ENCODE measurements around the gene GFOD2. TPM values are rescaled to one million over a fixed set of nuclear protein-coding genes. Genes with fewer than 3 reads are reported as not detected.

The GFOD2 gene
- polyA plus RNA-seq, 1 donor = 6.4 TPM

DNA sequence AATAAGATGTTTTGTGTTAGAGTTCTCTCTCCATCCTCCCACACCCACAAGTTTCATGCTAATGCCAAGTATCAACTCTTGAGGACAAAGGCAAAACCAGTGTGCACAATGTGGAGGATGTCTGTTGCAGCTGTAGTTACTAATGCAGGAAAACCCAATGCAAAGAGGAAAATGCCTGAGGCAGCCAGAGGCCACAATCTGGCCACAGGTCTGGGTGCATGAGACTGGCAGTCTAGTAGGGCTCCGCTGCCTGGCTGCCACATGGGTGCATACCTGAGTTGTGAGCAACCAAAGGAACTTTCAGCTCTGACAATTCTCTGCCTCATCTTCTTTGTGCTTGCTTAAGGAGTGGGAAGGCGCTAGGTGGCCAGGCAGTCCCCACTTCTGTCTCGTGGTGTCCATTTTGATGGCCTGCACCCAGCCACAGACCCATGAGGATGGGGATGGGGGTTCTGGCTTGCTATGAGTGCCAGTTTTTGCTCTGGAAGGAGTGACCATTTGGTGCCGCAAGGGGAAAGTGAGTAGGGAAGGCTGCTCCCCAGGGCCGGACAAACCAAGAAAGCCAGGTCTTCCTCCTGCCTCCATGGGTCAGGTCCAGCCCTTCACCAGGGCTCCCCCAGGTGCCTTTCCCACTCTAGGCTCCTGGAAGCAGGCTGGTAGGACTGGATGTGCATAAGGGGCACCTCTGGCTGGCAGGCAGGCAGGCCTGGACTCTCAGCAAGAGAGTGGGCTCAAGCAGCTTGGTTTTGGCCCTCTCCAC lies 4.2 kb upstream of the GFOD2 start:
- WGBS (ENCODE audit: insufficient coverage, low lambda C conversion rate) = no CpG with 5 or more reads among the region's 5 CpGs
- H3K4me3 ChIP-seq (ENCODE audit: low read length) = no peak overlapping the region
- peaks cover 15% of the 10 kb centered on the region for H3K27me3 ChIP-seq (ENCODE audit: control insufficient read depth, insufficient read depth, low read length)
- peaks cover 7% of the 10 kb centered on the region for H3K4me1 ChIP-seq (ENCODE audit: control insufficient read depth, insufficient read depth, low read length)
- no peak overlapping the region for H3K27ac ChIP-seq (ENCODE audit: low read length)
- DNase-seq = no peak
- peaks cover 40% of the 10 kb centered on the region for H3K36me3 ChIP-seq (ENCODE audit: control insufficient read depth, insufficient read depth, low read length)
- no peaks in the 10 kb centered on the region for H3K9me3 ChIP-seq (ENCODE audit: control insufficient read depth, low read depth, low read length)

DNA sequence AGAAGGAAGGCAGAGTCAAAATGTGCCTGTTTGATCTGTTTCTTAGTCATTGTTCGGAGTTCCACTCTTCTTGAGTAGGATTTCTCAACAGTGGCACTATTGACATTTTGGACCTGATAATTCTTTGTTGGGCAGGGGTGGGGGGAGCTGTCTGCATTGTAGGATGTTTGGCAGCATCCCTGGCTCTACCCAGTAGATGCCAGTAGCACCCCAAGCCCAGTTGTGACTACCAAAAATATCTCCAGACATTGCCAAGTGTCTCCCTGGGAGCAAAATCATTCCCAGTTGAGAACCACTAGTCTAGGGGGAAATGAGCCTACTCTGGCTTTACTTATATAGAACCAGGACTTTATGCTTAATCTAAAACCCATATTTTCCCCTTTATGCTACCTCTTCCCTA lies 1.1 kb upstream of the GFOD2 start:
- H3K27ac ChIP-seq (ENCODE audit: low read length) = no peak overlapping the region
- peaks cover 14% of the 10 kb centered on the region for H3K4me1 ChIP-seq (ENCODE audit: control insufficient read depth, insufficient read depth, low read length)
- H3K4me3 ChIP-seq (ENCODE audit: low read length) = no peak overlapping the region
- no peak for DNase-seq
- H3K36me3 ChIP-seq (ENCODE audit: control insufficient read depth, insufficient read depth, low read length) = peaks cover 12% of the 10 kb centered on the region
- no CpG with 5 or more reads among the region's 1 CpG for WGBS (ENCODE audit: insufficient coverage, low lambda C conversion rate)
- H3K27me3 ChIP-seq (ENCODE audit: control insufficient read depth, insufficient read depth, low read length) = peaks cover 25% of the 10 kb centered on the region
- no peaks in the 10 kb centered on the region for H3K9me3 ChIP-seq (ENCODE audit: control insufficient read depth, low read depth, low read length)

DNA sequence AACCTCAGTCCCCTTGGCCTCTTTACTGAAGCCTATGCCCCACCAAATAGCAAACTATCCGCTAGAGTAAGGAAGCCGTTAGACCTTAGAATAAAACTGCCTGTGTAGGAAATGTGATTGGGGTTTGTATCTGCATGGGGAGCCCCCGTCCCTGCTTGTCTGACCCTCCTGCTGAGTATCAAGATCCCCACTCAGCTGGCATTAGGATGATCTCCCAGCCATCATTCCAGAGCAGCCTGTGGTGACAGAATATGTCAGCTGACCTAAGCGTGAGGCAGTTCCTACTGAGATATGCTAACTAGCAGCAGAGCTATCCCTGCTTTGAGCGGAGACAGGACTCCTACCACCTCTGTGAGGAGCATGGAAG lies 645 bp upstream of the GFOD2 start:
- peak in 1 of 2 donors; percentile 43 for DNase-seq
- H3K4me1 ChIP-seq (ENCODE audit: control insufficient read depth, insufficient read depth, low read length) = peaks cover 14% of the 10 kb centered on the region
- no CpG with 5 or more reads among the region's 5 CpGs for WGBS (ENCODE audit: insufficient coverage, low lambda C conversion rate)
- peak overlapping the region; percentile 54 for H3K4me3 ChIP-seq (ENCODE audit: low read length)
- peaks cover 9% of the 10 kb centered on the region for H3K36me3 ChIP-seq (ENCODE audit: control insufficient read depth, insufficient read depth, low read length)
- H3K27me3 ChIP-seq (ENCODE audit: control insufficient read depth, insufficient read depth, low read length) = peaks cover 30% of the 10 kb centered on the region
- H3K9me3 ChIP-seq (ENCODE audit: control insufficient read depth, low read depth, low read length) = no peaks in the 10 kb centered on the region
- peak overlapping the region; percentile 27 for H3K27ac ChIP-seq (ENCODE audit: low read length)

DNA sequence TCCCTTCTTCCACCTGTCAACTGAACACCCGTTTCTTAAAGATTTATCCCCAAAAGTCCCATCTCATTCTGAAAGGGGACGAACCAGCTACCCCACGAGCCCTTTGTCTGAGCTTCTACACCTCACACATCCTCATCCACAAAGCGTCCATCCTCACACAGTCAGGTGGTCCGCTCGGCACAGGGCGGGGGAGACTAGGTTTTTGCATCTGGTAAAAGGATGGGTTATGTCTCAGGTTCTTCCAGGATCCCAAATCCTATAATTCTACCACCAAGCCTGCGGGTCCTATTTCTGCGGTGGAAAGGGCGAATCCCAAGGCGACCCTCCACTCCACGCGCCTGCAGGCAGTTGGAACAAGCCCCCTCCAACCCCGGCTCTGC lies 458 bp downstream of the GFOD2 start:
- H3K36me3 ChIP-seq (ENCODE audit: control insufficient read depth, insufficient read depth, low read length) = peaks cover 3% of the 10 kb centered on the region
- WGBS (ENCODE audit: insufficient coverage, low lambda C conversion rate) = no CpG with 5 or more reads among the region's 14 CpGs
- no peak for DNase-seq
- peaks cover 14% of the 10 kb centered on the region for H3K4me1 ChIP-seq (ENCODE audit: control insufficient read depth, insufficient read depth, low read length)
- H3K27ac ChIP-seq (ENCODE audit: low read length) = no peak overlapping the region
- H3K9me3 ChIP-seq (ENCODE audit: control insufficient read depth, low read depth, low read length) = no peaks in the 10 kb centered on the region
- H3K4me3 ChIP-seq (ENCODE audit: low read length) = peak overlapping the region; percentile 54
- H3K27me3 ChIP-seq (ENCODE audit: control insufficient read depth, insufficient read depth, low read length) = peaks cover 41% of the 10 kb centered on the region

DNA sequence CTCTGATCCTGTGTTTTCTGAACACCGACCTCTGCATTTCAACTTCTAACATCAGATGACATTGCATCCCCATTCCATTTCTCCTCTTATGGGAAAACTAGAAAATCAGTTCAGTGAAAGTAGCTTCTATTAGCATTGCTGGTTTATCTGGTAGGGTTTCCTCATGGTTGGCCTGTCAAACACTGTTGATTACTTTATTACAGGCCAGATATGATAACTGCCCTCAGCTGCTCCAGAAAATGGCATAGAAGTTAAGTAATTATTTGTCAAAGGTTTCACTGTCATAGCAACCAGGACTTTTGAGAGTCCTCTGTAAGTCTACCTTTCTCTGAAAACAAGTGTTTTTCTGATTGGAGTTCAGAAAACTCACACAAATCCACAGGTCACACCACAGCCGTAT lies 3.0 kb downstream of the GFOD2 start:
- peaks cover 14% of the 10 kb centered on the region for H3K4me1 ChIP-seq (ENCODE audit: control insufficient read depth, insufficient read depth, low read length)
- H3K27me3 ChIP-seq (ENCODE audit: control insufficient read depth, insufficient read depth, low read length) = peaks cover 58% of the 10 kb centered on the region
- no peak overlapping the region for H3K4me3 ChIP-seq (ENCODE audit: low read length)
- H3K27ac ChIP-seq (ENCODE audit: low read length) = no peak overlapping the region
- H3K9me3 ChIP-seq (ENCODE audit: control insufficient read depth, low read depth, low read length) = no peaks in the 10 kb centered on the region
- 0% methylated on average over 1 of the region's 2 CpGs for WGBS (ENCODE audit: insufficient coverage, low lambda C conversion rate)
- H3K36me3 ChIP-seq (ENCODE audit: control insufficient read depth, insufficient read depth, low read length) = no peaks in the 10 kb centered on the region
- DNase-seq = peak; percentile 62 to 84

GRCh38 chr16:67714522-67714921 lies 4.6 kb downstream of the GFOD2 start:
- peaks cover 7% of the 10 kb centered on the region for H3K4me1 ChIP-seq (ENCODE audit: control insufficient read depth, insufficient read depth, low read length)
- H3K9me3 ChIP-seq (ENCODE audit: control insufficient read depth, low read depth, low read length) = no peaks in the 10 kb centered on the region
- no peak overlapping the region for H3K27ac ChIP-seq (ENCODE audit: low read length)
- H3K36me3 ChIP-seq (ENCODE audit: control insufficient read depth, insufficient read depth, low read length) = no peaks in the 10 kb centered on the region
- no peak for DNase-seq
- no peak overlapping the region for H3K4me3 ChIP-seq (ENCODE audit: low read length)
- H3K27me3 ChIP-seq (ENCODE audit: control insufficient read depth, insufficient read depth, low read length) = peaks cover 64% of the 10 kb centered on the region
- WGBS (ENCODE audit: insufficient coverage, low lambda C conversion rate) = no CpG with 5 or more reads among the region's 1 CpG

- Histone ChIP-seq H3K4me3 (ENCODE audit: low read length) (no peak overlapping the region), H3K9me3 (ENCODE audit: control insufficient read depth, low read depth, low read length) (no peaks in the 10 kb centered on the region), H3K27me3 (ENCODE audit: control insufficient read depth, insufficient read depth, low read length) (peaks cover 68% of the 10 kb centered on the region), H3K4me1 (ENCODE audit: control insufficient read depth, insufficient read depth, low read length) (peaks cover 7% of the 10 kb centered on the region), H3K36me3 (ENCODE audit: control insufficient read depth, insufficient read depth, low read length) (no peaks in the 10 kb centered on the region), H3K27ac (ENCODE audit: low read length) (no peak overlapping the region)
- DNase-seq = no peak
- WGBS (ENCODE audit: insufficient coverage, low lambda C conversion rate) = no CpG with 5 or more reads among the region's 5 CpGs
These were observed 5.4 kb downstream of the GFOD2 start for GRCh38 chr16:67713647-67714273.

- Histone ChIP-seq H3K4me1 (ENCODE audit: control insufficient read depth, insufficient read depth, low read length) (peaks cover under 1% of the 10 kb centered on the region), H3K4me3 (ENCODE audit: low read length) (no peak overlapping the region), H3K27me3 (ENCODE audit: control insufficient read depth, insufficient read depth, low read length) (peaks cover 62% of the 10 kb centered on the region), H3K27ac (ENCODE audit: low read length) (no peak overlapping the region), H3K9me3 (ENCODE audit: control insufficient read depth, low read depth, low read length) (no peaks in the 10 kb centered on the region), H3K36me3 (ENCODE audit: control insufficient read depth, insufficient read depth, low read length) (no peaks in the 10 kb centered on the region)
- 60% methylated on average over 1 of the region's 6 CpGs for WGBS (ENCODE audit: insufficient coverage, low lambda C conversion rate)
- DNase-seq = no peak
These were observed 8.5 kb downstream of the GFOD2 start for GRCh38 chr16:67710607-67711006.

GRCh38 chr16:67709050-67709449 lies 10.1 kb downstream of the GFOD2 start:
- peaks cover 60% of the 10 kb centered on the region for H3K27me3 ChIP-seq (ENCODE audit: control insufficient read depth, insufficient read depth, low read length)
- no peaks in the 10 kb centered on the region for H3K9me3 ChIP-seq (ENCODE audit: control insufficient read depth, low read depth, low read length)

DNA sequence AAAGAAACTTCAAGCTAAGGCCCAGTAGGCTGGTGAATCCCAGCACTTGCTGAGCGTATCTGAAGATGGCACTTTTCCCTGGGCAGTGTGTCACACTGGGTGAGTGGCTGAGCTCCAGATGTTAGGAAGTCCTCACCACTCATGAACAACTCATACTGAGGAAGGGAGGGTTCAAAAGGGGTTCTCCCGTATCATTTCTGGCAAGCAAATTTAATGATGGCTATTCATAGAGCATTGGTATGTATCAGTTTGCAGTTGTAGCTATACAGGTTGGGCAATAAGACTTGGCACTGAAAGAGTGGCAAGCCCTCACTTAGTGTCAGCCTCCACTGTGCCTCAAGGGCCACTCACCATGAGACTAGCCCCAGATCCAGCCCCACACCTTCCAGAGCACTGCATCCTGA lies 10.7 kb downstream of the GFOD2 start:
- DNase-seq = no peak
- no CpG with 5 or more reads among the region's 2 CpGs for WGBS (ENCODE audit: insufficient coverage, low lambda C conversion rate)
- no peak overlapping the region for H3K4me3 ChIP-seq (ENCODE audit: low read length)
- H3K36me3 ChIP-seq (ENCODE audit: control insufficient read depth, insufficient read depth, low read length) = no peaks in the 10 kb centered on the region
- no peak overlapping the region for H3K27ac ChIP-seq (ENCODE audit: low read length)
- H3K4me1 ChIP-seq (ENCODE audit: control insufficient read depth, insufficient read depth, low read length) = no peaks in the 10 kb centered on the region
- H3K9me3 ChIP-seq (ENCODE audit: control insufficient read depth, low read depth, low read length) = no peaks in the 10 kb centered on the region
- H3K27me3 ChIP-seq (ENCODE audit: control insufficient read depth, insufficient read depth, low read length) = peaks cover 57% of the 10 kb centered on the region

More at GRCh38 chr16:67709050-67709449, 10.1 kb downstream of the GFOD2 start:
- WGBS (ENCODE audit: insufficient coverage, low lambda C conversion rate) = no CpG with 5 or more reads among the region's 1 CpG
- no peak for DNase-seq
- no peak overlapping the region for H3K4me3 ChIP-seq (ENCODE audit: low read length)
- no peaks in the 10 kb centered on the region for H3K4me1 ChIP-seq (ENCODE audit: control insufficient read depth, insufficient read depth, low read length)
- no peak overlapping the region for H3K27ac ChIP-seq (ENCODE audit: low read length)
- H3K36me3 ChIP-seq (ENCODE audit: control insufficient read depth, insufficient read depth, low read length) = no peaks in the 10 kb centered on the region

- no peaks in the 10 kb centered on the region for H3K36me3 ChIP-seq (ENCODE audit: control insufficient read depth, insufficient read depth, low read length)
- DNase-seq = no peak
- no peak overlapping the region for H3K4me3 ChIP-seq (ENCODE audit: low read length)
- H3K27me3 ChIP-seq (ENCODE audit: control insufficient read depth, insufficient read depth, low read length) = peaks cover 52% of the 10 kb centered on the region
- H3K9me3 ChIP-seq (ENCODE audit: control insufficient read depth, low read depth, low read length) = no peaks in the 10 kb centered on the region
- H3K27ac ChIP-seq (ENCODE audit: low read length) = no peak overlapping the region
- H3K4me1 ChIP-seq (ENCODE audit: control insufficient read depth, insufficient read depth, low read length) = no peaks in the 10 kb centered on the region
- no CpG with 5 or more reads among the region's 5 CpGs for WGBS (ENCODE audit: insufficient coverage, low lambda C conversion rate)
These were observed 11.3 kb downstream of the GFOD2 start for GRCh38 chr16:67707790-67708189.
